Measurements from ENCODE around the gene SLC25A39.

SLC25A39 gene

DNA sequence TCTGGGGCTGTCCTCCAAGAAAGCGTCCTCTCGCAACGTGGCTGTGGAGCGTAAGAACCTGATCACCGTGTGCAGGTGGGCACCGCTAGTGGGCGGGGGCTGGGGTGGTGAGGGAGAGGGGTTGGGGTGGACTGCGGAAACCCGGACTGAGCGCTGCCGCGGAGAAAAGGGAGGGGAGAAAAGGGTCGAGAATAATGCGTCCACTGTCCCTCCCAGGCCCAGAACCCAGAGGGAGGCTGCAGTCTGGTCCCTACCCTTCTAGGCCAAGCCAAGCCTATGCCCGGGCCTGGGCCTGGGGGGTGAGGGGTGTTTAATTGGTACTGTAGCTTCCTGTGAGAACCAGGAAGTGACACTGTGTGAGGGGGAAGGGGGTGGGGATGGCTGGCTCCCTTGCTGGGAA is 15.8 kb downstream of the SLC25A39 start:
- Histone ChIP-seq H3K36me3 (ENCODE audit: insufficient read depth, low read length) (no peaks in the 10 kb centered on the region), H4K20me1 (ENCODE audit: insufficient read depth, low read length, poor library complexity, severe bottlenecking) (no peaks in the 10 kb centered on the region), H3F3A (ENCODE audit: low read depth) (no peaks in the 10 kb centered on the region), H3K9me3 (ENCODE audit: insufficient read depth, low read depth, low read length) (no peaks in the 10 kb centered on the region), H3K9me2 (replicated peaks; ENCODE audit: low read depth, low read length) (no peaks in the 10 kb centered on the region), H3K4me1 (ENCODE audit: insufficient read depth, low read length, poor library complexity, severe bottlenecking) (peaks cover 7% of the 10 kb centered on the region), H3K4me2 (ENCODE audit: low read depth, low read length, poor library complexity, severe bottlenecking) (peak overlapping the region; percentile 47), H3K4me3 (ENCODE audit: low read length, poor library complexity, severe bottlenecking) (peak overlapping the region; percentile 52), H3K27me3 (ENCODE audit: insufficient read depth, low read length, poor library complexity, severe bottlenecking) (no peaks in the 10 kb centered on the region), H3K9ac (ENCODE audit: low read depth, low read length, poor library complexity, severe bottlenecking) (no peak overlapping the region), H3K79me2 (ENCODE audit: insufficient read depth, low read length) (no peaks in the 10 kb centered on the region), H2AFZ (ENCODE audit: low read length) (no peak overlapping the region)
- TF ChIP-seq, protein P1, sequence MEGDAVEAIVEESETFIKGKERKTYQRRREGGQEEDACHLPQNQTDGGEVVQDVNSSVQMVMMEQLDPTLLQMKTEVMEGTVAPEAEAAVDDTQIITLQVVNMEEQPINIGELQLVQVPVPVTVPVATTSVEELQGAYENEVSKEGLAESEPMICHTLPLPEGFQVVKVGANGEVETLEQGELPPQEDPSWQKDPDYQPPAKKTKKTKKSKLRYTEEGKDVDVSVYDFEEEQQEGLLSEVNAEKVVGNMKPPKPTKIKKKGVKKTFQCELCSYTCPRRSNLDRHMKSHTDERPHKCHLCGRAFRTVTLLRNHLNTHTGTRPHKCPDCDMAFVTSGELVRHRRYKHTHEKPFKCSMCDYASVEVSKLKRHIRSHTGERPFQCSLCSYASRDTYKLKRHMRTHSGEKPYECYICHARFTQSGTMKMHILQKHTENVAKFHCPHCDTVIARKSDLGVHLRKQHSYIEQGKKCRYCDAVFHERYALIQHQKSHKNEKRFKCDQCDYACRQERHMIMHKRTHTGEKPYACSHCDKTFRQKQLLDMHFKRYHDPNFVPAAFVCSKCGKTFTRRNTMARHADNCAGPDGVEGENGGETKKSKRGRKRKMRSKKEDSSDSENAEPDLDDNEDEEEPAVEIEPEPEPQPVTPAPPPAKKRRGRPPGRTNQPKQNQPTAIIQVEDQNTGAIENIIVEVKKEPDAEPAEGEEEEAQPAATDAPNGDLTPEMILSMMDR (conservative IDR thresholded peaks at IDR 0.05; ENCODE audit: low read length): no peak

DNA sequence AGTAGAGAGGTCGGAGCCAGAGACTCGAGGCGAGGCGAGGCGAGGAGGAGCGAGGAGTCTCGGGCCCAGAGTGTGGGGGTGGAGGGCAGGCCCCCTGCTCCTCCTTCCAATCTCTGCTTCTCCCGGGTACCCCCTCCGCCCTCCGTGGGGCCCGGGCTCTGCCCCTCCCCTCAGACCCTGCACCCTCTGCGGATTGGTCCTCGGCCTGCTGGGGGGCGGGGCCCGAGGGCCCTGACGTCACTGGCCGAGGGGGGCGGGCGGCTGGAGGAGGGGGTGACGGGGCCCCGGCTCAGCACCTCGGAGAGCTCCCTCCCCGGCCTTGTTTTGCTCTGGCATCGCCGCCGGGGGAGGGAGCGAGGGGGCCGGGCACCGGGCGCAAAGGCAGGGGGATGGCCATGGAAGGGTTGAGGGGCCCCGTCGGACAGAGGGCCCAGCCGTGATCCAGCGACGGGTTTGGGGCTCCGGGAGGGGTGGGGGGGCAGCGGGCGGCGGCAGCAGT is 16.3 kb downstream of the SLC25A39 start, which contains the start of gene RUNDC3A:
Gene RUNDC3A (plus strand): TSS at position 282 of the 499 bp plus-strand sequence. CDS start 232 bp downstream, outside the sequence.
- peaks cover 7% of the 10 kb centered on the region for H3K4me1 ChIP-seq (ENCODE audit: insufficient read depth, low read length, poor library complexity, severe bottlenecking)
- no peaks in the 10 kb centered on the region for H3K27me3 ChIP-seq (ENCODE audit: insufficient read depth, low read length, poor library complexity, severe bottlenecking)
- H3K36me3 ChIP-seq (ENCODE audit: insufficient read depth, low read length): no peaks in the 10 kb centered on the region
- H3K4me2 ChIP-seq (ENCODE audit: low read depth, low read length, poor library complexity, severe bottlenecking): peak within 1 kb of the TSS; percentile 47
- TF ChIP-seq EZH2phosphoT487 (IDR thresholded peaks at IDR 0.05; ENCODE audit: borderline replicate concordance): no peak
- TF ChIP-seq, protein P1 (conservative IDR thresholded peaks at IDR 0.05; ENCODE audit: low read length): no peak
- no peaks in the 10 kb centered on the region for H3K9me2 ChIP-seq (replicated peaks; ENCODE audit: low read depth, low read length)
- no peaks in the 10 kb centered on the region for H3K79me2 ChIP-seq (ENCODE audit: insufficient read depth, low read length)
- no peak within 1 kb of the TSS for H2AFZ ChIP-seq (ENCODE audit: low read length)
- H3K9ac ChIP-seq (ENCODE audit: low read depth, low read length, poor library complexity, severe bottlenecking): no peak within 1 kb of the TSS
- H3K9me3 ChIP-seq (ENCODE audit: insufficient read depth, low read depth, low read length): no peaks in the 10 kb centered on the region
- no peaks in the 10 kb centered on the region for H3F3A ChIP-seq (ENCODE audit: low read depth)
- H4K20me1 ChIP-seq (ENCODE audit: insufficient read depth, low read length, poor library complexity, severe bottlenecking): no peaks in the 10 kb centered on the region
- H3K4me3 ChIP-seq (ENCODE audit: low read length, poor library complexity, severe bottlenecking): peak within 1 kb of the TSS; percentile 52

DNA sequence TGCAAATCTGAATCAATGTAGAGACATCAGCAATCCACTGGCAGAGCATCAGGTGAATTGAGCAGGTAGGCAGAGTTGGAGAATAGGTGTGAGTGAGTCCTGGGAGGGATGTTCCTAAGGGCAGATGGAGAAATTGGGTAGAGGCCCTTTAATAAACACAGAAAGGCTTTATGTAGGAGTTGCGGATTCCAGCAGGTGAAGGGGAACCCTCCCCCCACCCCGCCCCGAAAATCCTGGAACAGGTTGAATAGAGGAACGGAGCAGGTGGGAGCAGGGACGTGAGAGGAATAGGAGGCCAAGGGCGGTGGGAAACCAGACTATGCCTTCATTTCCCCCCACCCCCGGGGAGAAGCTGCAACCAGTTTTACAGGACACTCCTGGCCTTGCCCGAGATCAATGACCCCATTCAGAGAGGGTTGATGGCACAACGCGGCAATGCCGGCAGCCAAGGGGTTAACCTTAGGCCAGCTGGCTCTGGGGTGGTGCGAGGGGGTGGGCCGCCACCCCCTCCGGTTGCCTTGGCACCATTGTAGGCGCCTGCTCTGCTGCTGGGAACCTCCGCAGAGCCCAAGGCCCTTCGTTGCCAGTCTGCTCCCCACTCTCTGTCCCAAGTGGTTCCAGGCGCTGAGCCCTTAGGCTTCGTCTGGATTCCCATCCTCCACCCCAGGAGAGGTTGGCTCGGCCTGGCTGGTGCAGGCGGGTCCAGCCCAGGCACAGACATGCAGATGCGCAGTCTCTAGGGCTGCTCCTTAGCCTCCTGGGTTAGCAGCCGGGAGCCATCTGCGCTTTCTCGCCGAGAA is 17.0 kb downstream of the SLC25A39 start:
- no peak overlapping the region for H3K4me3 ChIP-seq (ENCODE audit: low read length, poor library complexity, severe bottlenecking)
- no peaks in the 10 kb centered on the region for H3K27me3 ChIP-seq (ENCODE audit: insufficient read depth, low read length, poor library complexity, severe bottlenecking)
- TF ChIP-seq, protein P1 (conservative IDR thresholded peaks at IDR 0.05; ENCODE audit: low read length): no peak
- TF ChIP-seq EZH2phosphoT487 (IDR thresholded peaks at IDR 0.05; ENCODE audit: borderline replicate concordance): no peak
- no peaks in the 10 kb centered on the region for H3K79me2 ChIP-seq (ENCODE audit: insufficient read depth, low read length)
- no peaks in the 10 kb centered on the region for H4K20me1 ChIP-seq (ENCODE audit: insufficient read depth, low read length, poor library complexity, severe bottlenecking)
- no peaks in the 10 kb centered on the region for H3K9me3 ChIP-seq (ENCODE audit: insufficient read depth, low read depth, low read length)
- H3K9me2 ChIP-seq (replicated peaks; ENCODE audit: low read depth, low read length): no peaks in the 10 kb centered on the region
- H3F3A ChIP-seq (ENCODE audit: low read depth): no peaks in the 10 kb centered on the region
- no peak overlapping the region for H3K9ac ChIP-seq (ENCODE audit: low read depth, low read length, poor library complexity, severe bottlenecking)
- no peaks in the 10 kb centered on the region for H3K36me3 ChIP-seq (ENCODE audit: insufficient read depth, low read length)
- H3K4me2 ChIP-seq (ENCODE audit: low read depth, low read length, poor library complexity, severe bottlenecking): no peak overlapping the region
- H2AFZ ChIP-seq (ENCODE audit: low read length): no peak overlapping the region
- H3K4me1 ChIP-seq (ENCODE audit: insufficient read depth, low read length, poor library complexity, severe bottlenecking): peaks cover 7% of the 10 kb centered on the region

Data from Loucy (cell line).